GM19468 (cell line): ENCODE measurements around the gene NGEF.
"Not testable (repeated sequence)": the region's sequence is repeated elsewhere in the genome, so short reads cannot be mapped to it uniquely, and the experiment has no call there.

Source experiments
- ATAC-seq: cut with Tn5 transposase; IDR thresholded peaks from one replicate; pipeline ENCODE4 v1.9.1; 2021; ENCODE audit warnings: mild to moderate bottlenecking, moderate library complexity, moderate number of reproducible peaks; ENCODE audit not compliant: unreplicated experiment; ENCODE audit errors: extremely low read depth

Gene NGEF, protein sequence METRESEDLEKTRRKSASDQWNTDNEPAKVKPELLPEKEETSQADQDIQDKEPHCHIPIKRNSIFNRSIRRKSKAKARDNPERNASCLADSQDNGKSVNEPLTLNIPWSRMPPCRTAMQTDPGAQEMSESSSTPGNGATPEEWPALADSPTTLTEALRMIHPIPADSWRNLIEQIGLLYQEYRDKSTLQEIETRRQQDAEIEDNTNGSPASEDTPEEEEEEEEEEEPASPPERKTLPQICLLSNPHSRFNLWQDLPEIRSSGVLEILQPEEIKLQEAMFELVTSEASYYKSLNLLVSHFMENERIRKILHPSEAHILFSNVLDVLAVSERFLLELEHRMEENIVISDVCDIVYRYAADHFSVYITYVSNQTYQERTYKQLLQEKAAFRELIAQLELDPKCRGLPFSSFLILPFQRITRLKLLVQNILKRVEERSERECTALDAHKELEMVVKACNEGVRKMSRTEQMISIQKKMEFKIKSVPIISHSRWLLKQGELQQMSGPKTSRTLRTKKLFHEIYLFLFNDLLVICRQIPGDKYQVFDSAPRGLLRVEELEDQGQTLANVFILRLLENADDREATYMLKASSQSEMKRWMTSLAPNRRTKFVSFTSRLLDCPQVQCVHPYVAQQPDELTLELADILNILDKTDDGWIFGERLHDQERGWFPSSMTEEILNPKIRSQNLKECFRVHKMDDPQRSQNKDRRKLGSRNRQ

DNA sequence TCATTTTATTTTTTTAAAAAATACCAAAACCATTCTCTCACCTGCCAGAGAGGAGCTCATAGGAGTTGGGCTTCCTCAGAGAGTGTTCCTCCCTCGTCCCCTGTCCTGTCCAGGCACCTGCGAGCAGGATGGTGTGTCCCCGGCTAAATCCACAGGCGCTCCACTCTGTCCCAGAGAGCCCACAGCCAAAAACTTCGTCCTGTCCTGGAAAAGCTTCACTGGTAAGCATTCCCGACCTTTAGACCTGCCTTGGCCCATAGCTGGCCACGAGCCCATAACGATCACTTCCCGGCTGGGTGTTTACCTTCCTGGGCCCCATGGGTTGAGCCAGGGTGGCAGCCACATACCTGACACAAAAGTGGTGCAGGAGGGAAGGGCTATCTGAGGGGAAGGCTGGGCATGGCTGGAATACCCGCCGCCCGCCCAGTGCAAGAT, at the start of gene NGEF:
Gene NGEF (minus strand): TSS at position 230 of the 435 bp plus-strand sequence. CDS start 38,366 bp downstream, outside the sequence.
- no peak for ATAC-seq

DNA sequence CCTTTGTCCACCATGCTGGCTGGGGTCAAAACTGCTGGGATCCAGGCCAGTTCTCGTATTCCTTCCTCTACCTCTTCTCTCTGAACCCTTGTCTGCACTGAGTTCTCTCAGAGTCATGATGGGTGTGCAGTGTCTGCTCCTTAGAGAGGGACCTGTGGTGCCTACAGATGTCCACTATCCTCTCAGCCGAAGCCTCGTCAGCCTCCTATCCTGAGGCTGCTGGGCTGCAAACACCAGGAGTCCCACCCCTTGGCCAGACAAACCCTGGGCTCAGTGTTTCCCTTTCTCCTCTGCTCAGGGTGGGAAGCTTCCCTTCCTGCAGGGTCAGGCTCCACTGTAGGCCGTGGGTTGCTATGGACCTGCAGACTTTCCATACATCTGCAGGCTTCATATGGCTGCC, 49.4 kb upstream of the NGEF start:
- no peak for ATAC-seq

DNA sequence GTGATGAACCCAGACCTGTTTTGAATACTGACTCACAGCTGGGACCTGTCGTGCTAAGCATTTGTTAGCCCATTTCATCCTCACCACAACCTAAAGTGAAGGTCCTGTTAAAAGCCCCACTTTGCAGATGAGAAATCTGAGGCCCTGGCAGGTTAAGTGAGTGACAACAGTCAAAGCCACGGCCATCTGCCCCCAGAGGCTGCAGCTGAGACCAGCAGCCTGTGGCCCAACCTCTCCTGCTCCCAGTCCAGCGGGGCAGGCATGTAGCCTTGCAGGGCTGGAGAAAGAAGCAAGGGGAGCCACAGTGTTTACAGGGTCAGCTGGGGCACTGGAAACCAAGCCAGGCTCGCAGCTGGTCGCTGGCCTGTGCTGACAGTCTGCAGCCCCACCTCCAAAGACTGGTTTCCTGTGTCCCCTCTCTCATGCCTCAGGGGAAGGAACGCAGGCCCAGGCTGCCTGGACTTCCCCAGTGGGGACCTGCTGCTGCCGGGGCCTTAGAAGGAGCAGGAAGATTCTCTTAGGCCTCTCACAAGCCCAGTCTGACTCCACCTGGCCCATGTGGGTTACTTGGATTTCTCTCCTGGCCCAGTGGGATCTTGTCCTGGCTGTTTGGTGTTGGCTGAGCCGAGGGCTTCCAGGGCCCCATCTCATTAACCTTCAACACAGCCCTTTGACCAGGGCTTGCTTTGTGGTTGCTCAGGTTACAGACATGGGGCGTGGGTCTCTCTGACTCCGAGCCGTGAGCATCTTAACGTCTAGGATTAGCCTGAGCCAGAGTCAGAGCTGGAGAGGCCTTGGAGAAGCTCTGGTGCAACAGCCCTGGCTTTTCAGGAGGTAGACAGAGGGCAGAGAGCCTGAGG, 48.8 kb upstream of the NGEF start:
- ATAC-seq, result no peak

DNA sequence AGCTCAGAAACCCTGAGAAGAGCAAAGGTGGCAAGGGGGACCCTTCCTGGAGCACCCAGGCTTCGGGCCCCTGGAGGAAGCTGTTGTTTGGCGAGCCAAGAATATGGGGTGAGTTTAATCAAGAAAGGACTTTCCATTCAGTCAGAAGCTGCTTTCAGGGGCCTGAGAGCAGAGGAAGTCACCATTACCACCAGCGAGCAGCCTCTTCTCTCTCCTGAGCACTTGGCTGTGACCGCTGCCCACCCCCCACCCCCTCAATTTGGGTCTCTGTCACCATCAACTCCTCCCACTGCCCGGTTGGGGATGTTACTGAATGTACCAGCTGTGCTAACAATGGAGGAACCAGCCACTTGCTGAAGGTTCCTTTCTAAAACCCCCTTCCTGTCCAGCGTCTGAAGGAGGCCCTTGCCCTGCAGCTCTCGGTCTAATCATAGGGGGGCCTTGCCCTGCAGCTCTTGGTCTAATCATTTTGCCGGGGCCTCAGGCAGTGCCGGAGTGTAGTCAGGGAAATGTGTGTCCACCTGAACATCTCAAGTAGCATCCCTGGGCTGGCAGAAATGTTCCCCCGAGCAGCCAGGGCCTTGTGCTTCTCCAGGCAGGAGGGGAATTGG, 48.0 kb upstream of the NGEF start:
- ATAC-seq, result no peak

DNA sequence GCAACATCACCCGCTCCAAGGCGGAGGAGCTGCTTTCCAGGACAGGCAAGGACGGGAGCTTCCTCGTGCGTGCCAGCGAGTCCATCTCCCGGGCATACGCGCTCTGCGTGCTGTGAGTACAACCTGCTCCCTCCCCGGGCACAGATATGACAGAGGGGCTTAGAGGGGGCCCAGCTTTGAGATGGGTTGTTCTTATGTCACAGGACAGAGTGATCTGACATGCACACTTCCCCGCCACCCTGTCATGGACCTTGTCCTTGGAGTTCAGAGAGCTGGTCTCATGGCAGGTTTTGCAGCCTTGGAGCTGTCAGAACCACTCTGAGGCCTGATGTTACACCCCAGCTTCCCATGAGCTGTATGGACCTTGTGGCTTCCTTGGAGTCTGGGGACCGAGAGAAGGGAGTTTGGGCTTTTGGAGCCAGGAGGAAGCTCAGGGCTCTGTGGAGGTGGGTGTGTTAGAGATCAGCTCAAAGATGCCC, 47.5 kb upstream of the NGEF start:
- no peak for ATAC-seq

DNA sequence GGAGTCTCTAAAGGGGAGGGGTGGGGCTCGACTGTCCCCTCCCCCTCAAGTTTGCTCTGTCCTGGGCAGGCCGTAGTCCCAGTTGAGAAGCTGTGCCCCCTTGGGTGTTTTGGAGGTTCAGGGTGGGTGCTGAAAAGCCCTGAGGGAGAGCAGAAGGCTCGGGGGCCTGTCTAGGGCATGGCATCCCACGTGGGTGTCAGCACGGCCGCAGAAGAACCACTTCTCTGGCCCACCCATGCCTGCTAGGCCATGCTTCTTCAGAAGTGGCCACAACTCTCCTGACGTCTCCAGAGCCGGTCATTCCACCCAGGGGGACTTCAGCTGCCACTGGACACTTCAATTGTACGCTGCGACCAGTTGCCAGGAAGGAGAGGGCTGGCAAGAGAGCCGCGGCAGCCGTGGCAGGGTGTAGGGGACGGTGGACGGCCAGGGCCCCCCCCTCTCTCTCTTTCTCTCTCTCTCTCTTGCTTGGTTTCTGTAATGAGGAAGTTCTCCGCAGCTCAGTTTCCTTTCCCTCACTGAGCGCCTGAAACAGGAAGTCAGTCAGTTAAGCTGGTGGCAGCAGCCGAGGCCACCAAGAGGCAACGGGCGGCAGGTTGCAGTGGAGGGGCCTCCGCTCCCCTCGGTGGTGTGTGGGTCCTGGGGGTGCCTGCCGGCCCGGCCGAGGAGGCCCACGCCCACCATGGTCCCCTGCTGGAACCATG, 46.9 kb upstream of the NGEF start, which contains the start of gene INPP5D:
Gene INPP5D (plus strand): TSS at position 546 of the 704 bp plus-strand sequence. CDS start 137 bp downstream, at position 683.
- no peak for ATAC-seq

DNA sequence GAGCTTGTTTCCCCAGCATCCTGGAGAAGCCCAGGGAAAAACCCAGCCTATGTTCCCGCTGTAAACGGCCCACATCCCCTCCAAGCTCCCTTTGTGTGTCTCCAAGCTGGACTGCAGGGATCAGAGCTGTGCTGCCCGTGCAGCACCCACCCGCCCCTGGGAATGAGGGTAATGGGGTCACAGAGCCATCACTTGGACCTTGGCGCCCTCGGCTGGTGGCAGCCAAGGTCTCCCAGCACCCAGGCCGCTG, 46.4 kb upstream of the NGEF start:
- no peak for ATAC-seq

DNA sequence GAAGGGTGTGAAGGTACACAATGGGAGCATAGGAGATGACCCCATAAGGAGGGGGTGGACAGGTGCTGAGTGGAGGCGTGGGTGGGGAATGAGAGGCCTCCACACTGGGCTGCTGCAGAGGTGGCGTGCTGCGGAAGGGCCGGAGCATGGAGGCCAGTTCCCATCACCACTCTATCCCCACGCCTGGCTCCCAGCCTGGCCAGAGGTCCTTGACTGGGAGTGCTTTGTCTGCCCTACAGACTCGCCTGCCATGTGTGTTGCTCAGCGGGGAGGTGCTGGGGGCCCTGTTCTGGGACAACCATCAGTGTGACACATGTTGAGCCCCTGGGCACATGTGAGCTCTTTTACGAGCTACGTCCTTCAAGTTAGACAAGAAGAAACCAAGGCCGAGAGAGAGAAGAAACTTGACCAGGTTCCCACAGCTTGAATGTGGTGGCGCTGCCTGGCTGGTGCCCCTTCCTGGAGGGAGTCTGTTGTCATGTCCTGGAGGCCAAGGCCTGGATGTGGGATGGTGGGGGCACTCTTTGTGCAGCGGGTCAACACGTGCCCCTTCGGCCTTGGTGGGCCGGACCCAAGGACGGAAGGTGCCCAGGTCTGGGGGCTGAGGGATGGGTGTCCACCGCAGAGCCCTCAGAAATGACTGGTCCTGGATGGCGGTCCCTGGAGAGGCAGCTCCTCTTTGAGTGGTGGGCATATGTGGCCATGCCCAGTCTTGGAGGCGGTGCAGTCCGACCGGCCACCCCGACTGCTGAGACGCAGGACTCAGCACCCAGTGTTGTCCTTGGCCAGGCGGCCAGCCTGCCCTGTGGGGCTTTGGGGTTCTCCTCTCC, 45.9 kb upstream of the NGEF start:
- ATAC-seq, result no peak

DNA sequence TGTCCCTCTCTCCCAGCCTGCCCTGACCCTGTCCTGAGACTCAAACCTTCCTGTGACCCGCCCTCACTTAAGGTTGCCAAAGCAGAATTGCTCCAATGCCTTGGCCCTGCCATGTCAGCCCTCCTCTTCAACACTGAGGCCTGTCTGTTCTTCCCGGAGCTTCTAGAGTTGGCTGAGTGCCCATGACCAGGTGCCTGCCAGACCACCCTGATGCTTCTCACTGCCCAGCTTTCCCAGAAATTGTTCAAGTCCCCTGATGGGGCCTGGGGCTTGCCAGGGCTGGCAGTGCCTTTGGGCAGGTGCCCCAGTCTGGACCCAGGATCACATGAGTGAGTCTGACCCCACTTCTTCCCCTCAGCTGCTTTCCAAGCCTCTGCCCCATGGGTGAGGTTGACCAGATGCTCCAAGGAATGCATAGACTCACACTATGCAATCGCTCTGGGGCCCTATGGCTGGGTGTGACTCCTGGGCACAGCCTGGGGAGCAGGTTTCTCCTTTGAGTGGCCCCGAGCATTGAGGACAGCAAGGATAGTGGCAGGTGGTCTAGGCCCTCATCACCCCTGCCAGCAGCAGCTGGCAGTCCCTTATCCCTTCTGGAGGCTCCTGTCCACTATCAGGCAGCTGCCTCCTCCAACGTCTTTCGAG, 44.0 kb upstream of the NGEF start:
- ATAC-seq, result no peak

DNA sequence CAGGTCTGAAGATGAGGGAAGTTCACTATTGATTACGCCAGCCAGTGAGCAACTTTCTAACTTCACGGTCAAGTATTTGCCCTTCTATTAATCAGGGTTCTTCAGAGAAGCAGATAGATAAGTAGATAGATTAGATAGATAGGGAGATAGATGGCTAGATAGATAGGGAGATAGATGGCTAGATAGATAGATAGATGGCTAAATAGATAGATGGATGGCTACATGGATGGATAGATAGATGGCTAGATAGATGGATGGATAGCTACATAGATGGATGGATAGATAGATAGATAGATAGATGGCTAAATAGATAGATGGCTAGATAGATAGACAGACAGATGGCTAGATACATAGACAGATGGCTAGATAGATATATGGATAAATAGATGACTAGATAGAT, 42.3 kb upstream of the NGEF start:
- no peak for ATAC-seq

DNA sequence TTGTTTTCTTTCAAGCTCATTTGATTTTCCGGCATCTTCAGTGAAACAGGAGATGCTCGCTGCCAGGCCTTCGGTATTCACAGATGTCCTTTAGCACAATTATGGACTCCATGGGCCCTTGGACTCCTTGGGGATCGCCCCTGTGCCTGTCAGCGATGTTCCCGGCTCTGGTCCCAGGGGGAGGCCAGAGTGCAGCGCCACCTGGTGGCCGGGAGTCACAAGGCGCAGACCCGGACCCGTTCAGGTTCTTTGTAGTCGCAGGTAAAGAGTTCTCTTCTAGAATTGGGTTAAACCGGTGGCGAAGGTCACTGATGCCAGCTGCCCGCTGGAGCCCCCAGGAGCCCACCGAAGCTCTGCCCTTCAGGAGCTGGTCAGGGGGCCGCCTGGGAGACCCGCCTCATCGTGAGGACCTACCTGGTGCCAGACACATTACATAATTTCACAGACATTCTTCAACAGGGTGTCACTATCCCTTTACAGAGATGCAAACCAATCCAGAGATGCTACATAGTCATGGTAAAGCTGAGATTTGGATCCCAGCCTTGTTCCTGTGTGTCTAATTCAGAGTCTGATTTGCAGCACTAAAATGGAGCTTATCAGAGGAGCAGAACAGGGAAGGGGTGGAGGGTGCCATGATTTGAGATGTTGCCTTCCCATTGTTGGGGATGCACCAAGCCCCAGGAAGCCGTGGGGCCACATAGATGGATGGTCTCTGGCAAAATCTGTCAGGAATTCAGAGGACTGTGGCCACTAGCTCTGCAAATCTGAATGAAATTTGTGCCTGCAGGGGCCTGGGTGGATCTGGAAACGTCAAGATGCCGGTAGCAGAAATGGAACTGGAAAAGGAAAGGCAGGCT, 41.1 kb upstream of the NGEF start:
- ATAC-seq, result no peak

DNA sequence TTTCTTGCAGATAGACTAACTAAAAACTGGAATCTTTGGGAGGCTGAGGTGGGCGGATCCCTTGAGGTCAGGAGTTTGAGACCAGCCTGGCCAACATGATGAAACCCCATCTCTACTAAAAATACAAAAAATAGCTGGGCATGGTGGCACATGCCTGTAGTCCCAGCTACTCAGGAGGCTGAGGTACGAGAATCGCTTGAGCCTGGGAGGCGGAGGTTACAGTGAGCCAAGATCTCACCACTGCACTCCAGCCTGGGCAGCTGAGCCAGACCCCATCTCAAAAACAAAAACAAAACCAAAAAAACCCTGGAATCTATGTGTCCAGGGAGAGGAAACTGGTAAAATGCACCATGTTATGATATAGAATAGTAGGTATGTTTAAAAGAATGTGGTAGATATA, 39.5 kb upstream of the NGEF start:
- not testable (repeated sequence) for ATAC-seq

DNA sequence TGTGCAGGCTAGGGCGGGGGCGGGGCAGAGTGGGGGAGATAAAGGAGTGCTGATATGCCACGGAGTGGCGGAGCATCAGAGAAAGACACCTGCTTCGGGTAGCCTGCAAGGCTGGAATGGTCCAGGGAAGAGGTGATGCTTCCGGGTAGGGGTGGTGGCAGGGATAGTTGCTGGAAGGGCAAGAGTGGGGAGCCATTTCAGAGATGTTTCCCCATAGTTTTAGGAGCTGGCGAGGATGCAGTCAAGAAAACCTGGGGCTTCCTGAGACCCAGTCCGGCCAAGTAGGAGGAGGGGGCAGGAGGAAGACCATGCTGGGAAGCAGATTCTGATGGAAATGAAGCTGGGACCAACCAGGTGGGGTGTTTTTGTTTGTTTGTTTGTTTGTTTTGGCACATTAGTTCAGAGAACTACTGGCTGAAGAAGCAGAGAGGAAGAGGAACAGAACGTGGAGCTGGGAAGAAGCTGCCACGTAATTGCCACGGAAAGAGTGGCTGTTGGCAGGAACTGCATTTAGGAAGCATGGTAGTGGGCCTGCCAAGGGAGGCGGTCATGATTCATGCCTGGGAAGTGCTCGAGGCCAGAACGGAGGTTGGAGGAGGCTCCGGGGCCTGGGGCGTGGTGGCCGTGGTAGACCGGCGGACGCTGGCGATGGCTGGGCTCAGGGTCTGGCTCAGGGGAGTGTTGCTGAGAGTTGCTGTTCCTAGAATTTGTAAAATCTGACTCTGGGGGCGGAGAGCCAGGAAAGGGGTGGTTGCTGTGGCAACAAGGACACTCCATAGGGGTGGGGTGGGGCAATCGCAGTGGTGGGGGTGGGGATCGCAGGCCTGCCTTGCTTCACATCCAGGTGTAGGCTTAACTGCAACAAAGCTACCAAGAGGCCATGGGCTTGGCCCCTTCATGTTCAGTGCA, 38.4 kb upstream of the NGEF start:
- ATAC-seq, result no peak

DNA sequence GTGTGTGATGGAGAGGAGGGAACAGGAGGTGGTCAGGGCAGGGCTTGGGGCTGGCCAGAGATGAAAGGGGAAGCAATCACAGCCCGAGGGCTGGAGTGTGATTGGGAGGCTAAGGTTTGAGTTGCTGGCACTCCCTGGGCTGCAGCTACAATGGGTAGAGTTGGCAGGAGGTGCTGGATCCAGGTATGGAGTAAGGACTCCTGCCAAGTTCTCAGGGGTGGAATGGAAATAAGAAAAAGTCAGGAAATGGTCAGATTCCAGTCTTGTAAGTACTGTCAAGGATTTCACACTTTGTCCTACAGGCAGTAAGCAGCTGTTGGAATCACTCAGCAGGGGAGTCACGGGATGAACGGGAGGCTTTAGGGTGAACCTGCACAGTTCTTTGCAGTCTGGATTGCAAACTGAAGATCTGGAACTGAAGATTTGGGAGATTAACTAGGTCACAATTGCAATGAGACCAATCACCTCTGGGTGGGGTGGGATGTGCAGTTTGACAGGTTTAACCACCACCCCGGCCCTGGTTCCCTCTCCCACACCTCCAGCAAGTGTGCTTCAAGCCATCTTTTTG, 36.2 kb upstream of the NGEF start:
- ATAC-seq, result no peak

DNA sequence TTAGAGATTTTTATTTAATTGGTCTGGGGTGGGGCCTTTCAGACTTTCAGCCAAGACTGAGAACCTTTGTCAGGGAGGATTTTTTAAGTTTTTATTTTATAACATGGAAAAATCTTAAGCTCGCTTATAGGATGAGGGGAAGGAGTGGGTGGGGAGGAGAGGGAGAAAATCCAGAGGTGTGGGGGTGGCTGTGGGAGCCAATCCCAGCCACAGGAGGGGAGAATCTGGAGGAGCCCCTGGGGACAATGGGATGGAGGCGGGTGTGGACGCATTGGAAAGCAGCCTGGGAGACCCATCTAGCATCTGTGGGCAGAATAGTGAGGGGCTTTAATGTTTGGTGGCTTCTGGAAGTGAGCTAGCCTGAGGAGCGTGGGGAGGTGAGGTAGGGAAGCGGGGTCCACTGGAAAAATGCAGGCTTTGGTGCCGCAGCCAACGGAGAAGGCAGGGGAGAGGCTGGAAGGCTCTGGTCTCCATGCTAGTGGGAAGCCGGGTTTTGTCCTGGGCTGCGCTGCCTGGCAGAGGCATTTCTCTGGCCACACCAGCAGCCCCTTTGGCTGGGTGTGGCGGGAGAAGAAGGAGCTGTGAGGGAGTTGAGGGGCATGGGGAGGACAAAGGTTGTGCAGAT, 35.6 kb upstream of the NGEF start:
- no peak for ATAC-seq

DNA sequence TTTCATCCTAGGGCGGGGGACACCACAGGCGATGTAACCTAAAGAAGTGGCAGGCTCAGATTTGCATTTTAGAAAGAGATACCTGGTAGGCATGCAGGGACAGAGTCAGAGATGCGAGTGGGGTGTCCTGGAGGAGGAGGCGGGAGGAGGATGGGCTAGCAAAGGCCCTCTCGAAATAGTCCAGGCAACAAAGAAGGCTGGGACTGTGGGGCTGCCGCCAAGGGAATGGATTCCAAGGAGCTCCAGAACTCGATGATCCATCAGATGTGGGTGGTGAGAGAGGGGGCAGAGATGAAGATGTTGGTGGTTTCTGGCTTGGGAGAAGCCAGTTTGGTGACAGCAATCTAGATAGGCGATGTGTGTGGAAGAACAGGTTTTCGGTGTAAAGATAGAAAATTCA, 34.6 kb upstream of the NGEF start:
- ATAC-seq, result no peak
